ENCODE results near the gene RXRA.

Gene RXRA

GRCh38 chr9:134381671-134382516, 55.6 kb downstream of the RXRA start:
- H3K27ac ChIP-seq: no peak overlapping the region
- DNase-seq: peak; percentile 24

GRCh38 chr9:134382733-134383132, 56.5 kb downstream of the RXRA start:
- DNase-seq: no peak
- no peak for TF ChIP-seq CTCF (IDR thresholded peaks at IDR 0.05; ENCODE audit: low read depth, low read length)
- Histone ChIP-seq H3K9me3 (ENCODE audit: severe bottlenecking) (no peaks in the 10 kb centered on the region), H3K4me3 (ENCODE audit: low read depth, low read length) (no peak overlapping the region), H3K27me3 (ENCODE audit: insufficient read depth, low read depth, severe bottlenecking) (no peaks in the 10 kb centered on the region), H3K36me3 (no peaks in the 10 kb centered on the region), H3K27ac (no peak overlapping the region)

More at GRCh38 chr9:134381671-134382516, 55.6 kb downstream of the RXRA start:
- Histone ChIP-seq H3K9me3 (ENCODE audit: severe bottlenecking) (no peaks in the 10 kb centered on the region), H3K36me3 (no peaks in the 10 kb centered on the region), H3K27me3 (ENCODE audit: insufficient read depth, low read depth, severe bottlenecking) (no peaks in the 10 kb centered on the region), H3K4me3 (ENCODE audit: low read depth, low read length) (no peak overlapping the region)
- peak; percentile 56 for TF ChIP-seq CTCF (IDR thresholded peaks at IDR 0.05; ENCODE audit: low read depth, low read length)

- Histone ChIP-seq H3K27me3 (ENCODE audit: insufficient read depth, low read depth, severe bottlenecking) (no peaks in the 10 kb centered on the region), H3K4me3 (ENCODE audit: low read depth, low read length) (no peak overlapping the region), H3K36me3 (no peaks in the 10 kb centered on the region), H3K27ac (no peak overlapping the region), H3K9me3 (ENCODE audit: severe bottlenecking) (no peaks in the 10 kb centered on the region)
- DNase-seq: no peak
- no peak for TF ChIP-seq CTCF (IDR thresholded peaks at IDR 0.05; ENCODE audit: low read depth, low read length)
Observed at GRCh38 chr9:134383148-134383547, 56.9 kb downstream of the RXRA start.

GRCh38 chr9:134384811-134385479, 58.7 kb downstream of the RXRA start:
- DNase-seq: no peak
- no peak for TF ChIP-seq CTCF (IDR thresholded peaks at IDR 0.05; ENCODE audit: low read depth, low read length)
- Histone ChIP-seq H3K27ac (no peak overlapping the region), H3K27me3 (ENCODE audit: insufficient read depth, low read depth, severe bottlenecking) (no peaks in the 10 kb centered on the region), H3K9me3 (ENCODE audit: severe bottlenecking) (no peaks in the 10 kb centered on the region), H3K36me3 (no peaks in the 10 kb centered on the region), H3K4me3 (ENCODE audit: low read depth, low read length) (no peak overlapping the region)

GRCh38 chr9:134385915-134386314, 59.7 kb downstream of the RXRA start:
- TF ChIP-seq CTCF (IDR thresholded peaks at IDR 0.05; ENCODE audit: low read depth, low read length): no peak
- Histone ChIP-seq H3K27me3 (ENCODE audit: insufficient read depth, low read depth, severe bottlenecking) (no peaks in the 10 kb centered on the region), H3K27ac (no peak overlapping the region), H3K36me3 (no peaks in the 10 kb centered on the region), H3K9me3 (ENCODE audit: severe bottlenecking) (no peaks in the 10 kb centered on the region), H3K4me3 (ENCODE audit: low read depth, low read length) (no peak overlapping the region)
- DNase-seq: no peak

Measured in WERI-Rb-1 (cell line).